Mucosa of rectum (tissue), 2 donors: ENCODE results near the gene FANCE.

Experiments used
- H3K27ac ChIP-seq, 2 donors: one replicate each; pipeline ENCODE4 v1.7.0; 2013; ENCODE audit warnings: inconsistent platforms in 2 of 2, low read depth in 2 of 2, low read length in 2 of 2
- H3K27me3 ChIP-seq, 2 donors: one replicate each; pipeline ENCODE4 v1.7.0; 2013; ENCODE audit warnings: low read length in 2 of 2; ENCODE audit not compliant: control insufficient read depth in 2 of 2, insufficient read depth in 2 of 2
- H3K36me3 ChIP-seq, 2 donors: one replicate each; pipeline ENCODE4 v1.7.0; 2013; ENCODE audit warnings: low read length in 2 of 2; ENCODE audit not compliant: control insufficient read depth in 2 of 2, insufficient read depth in 2 of 2
- H3K4me1 ChIP-seq, 2 donors: one replicate each; pipeline ENCODE4 v1.7.0; 2013; ENCODE audit warnings: low read length in 2 of 2, mild to moderate bottlenecking in 1 of 2; ENCODE audit not compliant: control insufficient read depth in 2 of 2, insufficient read depth in 2 of 2
- H3K4me3 ChIP-seq, 2 donors: one replicate each; pipeline ENCODE4 v1.7.0; 2013; ENCODE audit warnings: low read length in 2 of 2
- H3K9ac ChIP-seq, 2 donors: one replicate each; pipeline ENCODE4 v1.7.0; 2013; ENCODE audit warnings: low read length in 2 of 2, low read depth in 1 of 2, mild to moderate bottlenecking in 1 of 2
- H3K9me3 ChIP-seq, 2 donors: one replicate each; pipeline ENCODE4 v1.7.0; 2013; ENCODE audit warnings: low read length in 2 of 2; ENCODE audit not compliant: control insufficient read depth in 2 of 2
- donor health status: healthy.
- donor health status: Normal muscosa, but diverticular disease.

FANCE gene

DNA sequence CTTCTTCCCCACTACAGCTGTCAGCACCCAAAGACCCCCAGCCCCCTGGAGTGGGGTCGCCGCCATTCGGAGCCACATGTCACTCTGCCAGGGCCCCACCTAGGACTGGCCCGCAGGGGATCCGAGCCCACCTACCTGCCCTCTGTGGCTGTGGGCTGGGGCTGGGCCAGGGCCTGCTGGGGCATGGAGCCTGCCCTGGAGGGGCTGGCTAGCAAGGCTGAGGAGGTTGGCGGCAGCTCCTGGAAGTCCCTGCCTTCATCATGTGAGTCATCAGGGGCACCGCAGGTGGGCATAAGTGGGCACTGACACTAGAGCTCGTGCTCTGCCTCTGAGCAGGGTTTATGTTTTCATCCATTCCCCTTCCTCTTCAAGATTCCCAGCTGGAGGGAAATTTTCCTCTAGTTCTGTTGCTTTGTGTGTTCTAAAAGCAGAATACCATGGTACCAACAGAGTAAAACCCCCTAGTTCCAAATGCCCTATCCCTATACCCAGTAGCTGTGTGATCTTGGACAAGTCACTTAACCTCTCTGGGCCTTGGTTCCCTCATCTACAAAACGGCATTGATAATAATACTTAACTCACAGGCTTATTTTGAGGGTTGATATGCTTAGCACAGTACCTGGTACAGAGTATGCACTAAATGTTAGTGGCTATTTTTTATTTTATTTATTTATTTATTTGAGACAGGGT is 8.7 kb upstream of the FANCE start:
- no peaks in the 10 kb centered on the region for H3K9me3 ChIP-seq
- H3K27me3 ChIP-seq, result no peaks in the 10 kb centered on the region
- no peaks in the 10 kb centered on the region for H3K36me3 ChIP-seq
- H3K4me1 ChIP-seq, result no peaks in the 10 kb centered on the region
- no peak overlapping the region for H3K9ac ChIP-seq
- H3K4me3 ChIP-seq, result no peak overlapping the region
- no peak overlapping the region for H3K27ac ChIP-seq

DNA sequence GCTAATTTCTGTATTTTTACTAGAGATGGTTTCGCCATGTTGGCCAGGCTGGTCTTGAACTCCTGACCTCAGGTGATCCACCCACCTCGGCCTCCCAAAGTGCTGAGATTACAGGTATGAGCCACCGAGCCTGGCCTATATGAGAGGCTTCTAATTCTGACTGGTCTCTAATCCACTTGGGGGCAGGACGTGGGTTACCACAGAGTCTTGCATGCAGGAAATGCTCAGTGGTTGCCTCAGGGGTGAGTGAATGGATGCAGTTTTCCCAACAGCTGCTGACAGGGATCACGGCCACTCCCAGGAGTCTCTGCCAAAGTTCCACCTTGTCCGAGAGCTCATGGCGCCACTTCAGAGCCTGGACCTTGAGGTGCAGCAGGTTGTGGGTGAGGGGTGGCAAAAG is 6.4 kb upstream of the FANCE start:
- Histone ChIP-seq H3K27ac (no peak overlapping the region), H3K27me3 (no peaks in the 10 kb centered on the region), H3K9ac (no peak overlapping the region), H3K9me3 (no peaks in the 10 kb centered on the region), H3K4me3 (no peak overlapping the region), H3K4me1 (no peaks in the 10 kb centered on the region), H3K36me3 (no peaks in the 10 kb centered on the region)

DNA sequence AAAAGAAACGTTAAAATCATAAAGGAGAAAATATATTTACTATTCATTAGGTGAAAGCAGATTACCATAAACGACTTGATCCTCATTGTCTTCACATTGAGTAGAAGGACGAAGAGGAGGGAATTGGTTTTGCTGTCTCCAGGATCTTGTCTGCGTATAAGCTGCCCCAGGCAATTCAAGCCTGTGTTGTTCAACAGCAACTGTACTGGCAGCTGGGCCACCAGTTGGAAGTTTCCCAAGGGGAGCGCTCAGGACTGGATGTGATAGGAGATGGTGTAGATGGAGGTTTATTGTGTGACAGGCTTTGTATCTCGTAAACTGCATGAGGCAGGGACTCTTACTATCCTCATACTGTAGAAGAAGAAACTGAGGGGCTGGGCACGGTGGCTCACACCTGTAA is 3.9 kb upstream of the FANCE start:
- Histone ChIP-seq H3K27ac (no peak overlapping the region), H3K27me3 (no peaks in the 10 kb centered on the region), H3K36me3 (no peaks in the 10 kb centered on the region), H3K4me3 (no peak overlapping the region), H3K9ac (no peak overlapping the region), H3K9me3 (no peaks in the 10 kb centered on the region), H3K4me1 (peaks cover 12% of the 10 kb centered on the region in 2 donors)

DNA sequence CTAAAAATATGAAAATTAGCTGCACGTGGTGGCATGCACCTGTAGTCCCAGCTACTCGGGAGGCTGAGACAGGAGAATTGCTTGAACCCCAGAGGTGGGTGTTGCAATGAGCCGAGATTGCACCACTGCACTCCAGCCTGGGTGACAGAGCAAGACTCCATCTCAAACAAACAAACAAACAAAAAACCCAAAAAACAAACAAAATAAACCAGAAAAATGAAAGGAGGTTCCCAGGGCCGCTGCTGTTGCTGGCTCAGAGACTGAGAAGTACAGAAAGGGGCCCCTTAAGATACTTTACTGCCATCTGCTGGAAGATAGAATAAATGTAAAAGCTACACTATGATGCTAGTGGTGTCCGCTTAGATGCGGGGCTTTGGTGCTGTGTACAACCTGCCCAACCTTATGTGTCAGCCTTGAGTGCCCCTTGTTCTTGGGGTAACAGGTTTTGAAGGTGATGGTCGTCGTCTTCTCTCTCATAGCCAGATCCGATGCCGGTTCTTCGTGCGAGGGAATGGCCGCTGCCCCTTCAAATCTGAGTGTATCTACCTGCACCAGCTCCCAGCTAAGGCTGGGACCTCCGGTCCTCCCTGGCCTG is 2.8 kb upstream of the FANCE start:
- H3K36me3 ChIP-seq, result no peaks in the 10 kb centered on the region
- no peaks in the 10 kb centered on the region for H3K9me3 ChIP-seq
- no peak overlapping the region for H3K4me3 ChIP-seq
- H3K4me1 ChIP-seq, result peaks cover 12 to 14% of the 10 kb centered on the region in 2 donors
- H3K9ac ChIP-seq, result no peak overlapping the region
- H3K27ac ChIP-seq, result no peak overlapping the region
- H3K27me3 ChIP-seq, result no peaks in the 10 kb centered on the region

DNA sequence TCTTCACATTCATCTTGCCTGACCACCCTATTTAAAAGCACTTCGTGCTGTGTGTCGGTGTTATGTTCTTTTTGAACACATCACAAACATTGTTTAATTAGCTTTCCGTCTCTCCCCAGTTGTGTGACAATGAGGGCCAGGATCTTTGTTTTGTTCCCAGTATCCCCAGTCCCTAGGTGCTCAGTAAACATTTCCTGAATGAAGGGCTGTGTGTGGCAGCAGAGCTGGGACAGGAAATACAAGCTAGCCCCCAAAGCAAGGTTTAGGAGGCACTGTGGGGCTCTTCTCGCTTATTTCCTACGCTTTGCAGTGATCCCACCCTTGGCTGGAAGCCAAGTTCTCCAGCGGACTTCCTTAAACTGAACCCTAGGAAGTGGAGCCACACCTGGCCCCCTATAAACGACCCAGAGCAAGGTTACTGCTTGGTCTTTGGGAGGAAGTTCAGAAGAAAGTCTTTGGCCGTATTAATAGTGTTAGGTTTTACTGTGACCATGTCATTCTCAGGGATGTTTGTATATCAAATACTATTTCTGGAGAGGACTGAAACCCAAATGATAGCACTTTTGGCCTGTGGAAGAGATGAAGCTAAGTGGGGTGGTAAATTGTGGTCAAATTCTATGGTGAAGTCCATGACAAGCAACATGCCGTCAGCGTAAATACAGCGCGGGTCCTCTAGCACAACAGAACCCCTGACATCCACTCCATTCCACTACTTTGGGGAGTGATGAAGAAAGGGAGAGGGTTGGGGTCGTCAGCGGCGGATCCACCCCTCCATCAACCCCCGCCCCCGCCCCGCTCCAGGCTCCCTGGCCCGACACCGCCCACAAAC is 570 bp upstream of the FANCE start:
- Histone ChIP-seq H3K27ac (peak overlapping the region in 1 of 2 donors; percentile 23), H3K36me3 (peaks cover 0 to 6% of the 10 kb centered on the region in 2 donors), H3K9ac (peak overlapping the region; percentile 27 to 32), H3K4me3 (peak overlapping the region; percentile 24 to 69), H3K4me1 (peaks cover 12 to 14% of the 10 kb centered on the region in 2 donors), H3K9me3 (no peaks in the 10 kb centered on the region), H3K27me3 (no peaks in the 10 kb centered on the region)

DNA sequence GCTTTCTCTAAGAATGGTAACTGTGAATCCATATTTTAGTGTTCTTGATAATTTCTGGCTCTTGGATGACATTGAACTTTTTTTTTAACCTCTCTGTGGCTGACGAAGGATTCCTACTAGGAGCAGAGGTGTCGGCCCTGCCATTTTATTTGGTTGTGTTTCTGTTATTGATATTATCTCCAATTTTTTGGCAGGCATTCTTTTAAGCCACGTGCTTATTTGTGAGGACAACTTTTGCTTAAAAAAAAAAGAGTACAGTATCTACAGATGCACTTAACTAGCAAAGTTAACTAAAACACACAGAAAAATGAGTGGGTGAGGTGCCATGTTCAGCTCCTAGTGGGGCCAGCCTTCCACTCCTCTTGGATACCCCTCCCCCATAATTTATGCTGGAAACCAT is 1.1 kb downstream of the FANCE start:
- Histone ChIP-seq H3K27ac (no peak overlapping the region), H3K4me3 (peak overlapping the region; percentile 70 to 77), H3K9ac (peak overlapping the region in 1 of 2 donors; percentile 65), H3K27me3 (no peaks in the 10 kb centered on the region), H3K9me3 (no peaks in the 10 kb centered on the region), H3K36me3 (peaks cover 6 to 9% of the 10 kb centered on the region in 2 donors), H3K4me1 (peaks cover 12 to 14% of the 10 kb centered on the region in 2 donors)

DNA sequence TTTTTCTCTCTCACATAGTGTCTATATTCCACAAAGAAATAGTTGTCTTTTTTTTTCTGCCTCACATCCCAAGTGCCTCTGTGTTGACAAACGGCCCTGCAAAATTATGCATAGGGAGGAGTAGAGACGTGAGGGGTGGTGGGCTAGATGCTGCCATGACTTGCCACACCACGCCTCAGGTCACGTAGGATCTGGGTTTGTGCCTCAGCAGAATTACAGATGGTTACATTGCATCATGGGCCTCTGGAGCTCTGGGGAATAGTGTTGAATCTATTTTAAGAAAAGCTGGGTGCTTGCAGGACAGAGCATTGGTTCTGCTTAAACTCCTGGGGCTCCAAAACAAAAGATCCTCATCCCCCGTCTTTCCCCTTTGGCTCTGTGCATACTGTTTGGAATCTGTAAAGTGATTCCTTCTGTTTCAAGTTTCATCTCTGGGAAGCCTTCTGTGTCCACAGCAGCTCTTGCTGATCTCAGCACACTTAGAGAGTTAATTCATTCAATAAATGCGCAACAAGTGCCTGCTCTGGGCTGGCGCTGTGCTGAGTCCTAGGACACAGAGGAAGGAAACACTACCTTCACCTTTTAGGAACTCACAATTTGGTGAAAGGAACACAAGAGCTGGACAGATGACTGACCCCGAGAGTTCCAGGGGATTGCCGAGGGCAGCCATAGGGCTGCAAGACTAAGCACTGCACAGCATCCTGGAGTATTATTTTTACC is 2.4 kb downstream of the FANCE start:
- Histone ChIP-seq H3K9me3 (no peaks in the 10 kb centered on the region), H3K27ac (no peak overlapping the region), H3K27me3 (no peaks in the 10 kb centered on the region), H3K4me1 (peaks cover 12 to 14% of the 10 kb centered on the region in 2 donors), H3K4me3 (no peak overlapping the region), H3K36me3 (peaks cover 7 to 13% of the 10 kb centered on the region in 2 donors), H3K9ac (no peak overlapping the region)

DNA sequence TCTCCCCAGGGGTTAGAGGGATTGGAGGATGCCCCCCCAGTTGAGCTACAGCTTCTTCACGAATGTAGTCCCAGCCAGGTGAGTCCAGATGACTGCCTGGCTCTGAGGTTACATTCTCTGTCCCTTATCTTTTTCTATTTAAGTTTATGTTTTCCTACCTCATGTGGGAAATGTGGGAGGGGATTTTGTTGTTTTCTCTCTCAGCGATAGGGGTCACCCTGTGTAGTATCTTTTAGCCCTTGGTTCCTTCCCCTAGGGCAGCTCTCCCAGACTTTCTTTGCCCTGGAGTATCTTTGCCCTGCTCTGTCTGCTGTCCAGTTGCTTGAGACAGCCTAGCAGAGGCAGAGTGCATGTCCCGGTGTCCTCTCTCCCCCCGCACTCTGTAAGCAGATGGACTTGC is 5.8 kb downstream of the FANCE start:
- H3K36me3 ChIP-seq, result peaks cover 7 to 19% of the 10 kb centered on the region in 2 donors
- no peaks in the 10 kb centered on the region for H3K27me3 ChIP-seq
- peaks cover 2 to 5% of the 10 kb centered on the region in 2 donors for H3K4me1 ChIP-seq
- no peak overlapping the region for H3K9ac ChIP-seq
- H3K9me3 ChIP-seq, result no peaks in the 10 kb centered on the region
- H3K27ac ChIP-seq, result no peak overlapping the region
- no peak overlapping the region for H3K4me3 ChIP-seq

DNA sequence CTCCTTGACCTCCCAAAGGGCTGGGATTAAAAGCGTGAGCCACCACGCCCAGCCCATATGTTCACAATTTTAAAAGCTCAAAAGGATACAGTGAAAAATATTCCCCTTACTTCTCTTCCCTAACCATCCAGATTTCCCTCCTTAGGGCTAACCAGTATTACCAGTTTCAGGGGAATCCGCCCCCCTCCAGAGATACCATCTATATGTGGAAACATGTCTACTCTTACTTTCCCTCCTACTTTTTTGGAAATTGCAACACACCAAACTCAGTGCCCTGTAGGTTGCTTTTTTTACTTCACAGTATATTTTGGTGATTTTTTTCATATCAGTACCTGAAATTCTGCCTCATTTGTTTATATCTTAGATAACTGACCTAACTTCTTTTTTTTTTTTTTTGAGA is 9.1 kb downstream of the FANCE start:
- no peak overlapping the region for H3K9ac ChIP-seq
- no peak overlapping the region for H3K27ac ChIP-seq
- no peaks in the 10 kb centered on the region for H3K4me1 ChIP-seq
- H3K27me3 ChIP-seq, result no peaks in the 10 kb centered on the region
- H3K36me3 ChIP-seq, result peaks cover 7 to 14% of the 10 kb centered on the region in 2 donors
- H3K9me3 ChIP-seq, result no peaks in the 10 kb centered on the region
- H3K4me3 ChIP-seq, result no peak overlapping the region
